Lower lobe of right lung (tissue), 2 donors: ENCODE data around the gene UBQLN1. TPM values are rescaled to one million over a fixed set of nuclear protein-coding genes. Genes with fewer than 3 reads are reported as not detected.

Experiments
- ATAC-seq, 2 donors: fragments of 200-7000 bp; cut with Tn5 transposase; one replicate each; pipeline ENCODE4 v1.9.1; 2020 to 2022; ENCODE audit warnings: mild to moderate bottlenecking in 2 of 2, moderate library complexity in 2 of 2
- DNase-seq: peaks from one replicate; pipeline ENCODE4 v3.0.0-alpha.2; 2020
- H3K27ac ChIP-seq: fragments of 200-600 bp; one replicate; pipeline ENCODE4 v1.8.0; 2022
- H3K27me3 ChIP-seq: fragments of 200-600 bp; one replicate; pipeline ENCODE4 v1.8.0; 2022; ENCODE audit warnings: low read depth
- H3K36me3 ChIP-seq: fragments of 200-600 bp; one replicate; pipeline ENCODE4 v1.8.0; 2022; ENCODE audit warnings: mild to moderate bottlenecking
- H3K4me1 ChIP-seq: fragments of 200-600 bp; one replicate; pipeline ENCODE4 v1.8.0; 2022
- H3K4me3 ChIP-seq: fragments of 200-600 bp; one replicate; pipeline ENCODE4 v1.8.0; 2022; ENCODE audit warnings: mild to moderate bottlenecking
- H3K9me3 ChIP-seq: fragments of 200-600 bp; one replicate; pipeline ENCODE4 v1.8.0; 2022
- CTCF ChIP-seq: fragments of 200-600 bp; IDR thresholded peaks from one replicate; pipeline ENCODE4 v1.8.0; 2022; ENCODE audit warnings: antibody characterized with exemption, mild to moderate bottlenecking
- intact Hi-C: fragments of 100-400 bp; cut with DNase I; formaldehyde crosslinking; loops from one replicate; pipeline ENCODE4 v1.11.0; 2022
- total RNA-seq: library from RNA; stranded (reverse); fragmentation: NEBNext Ultra II Directional; extraction: Animal tissue kit (Norgen Biotek cat#: 25700); gene quantifications from one replicate; pipeline ENCODE4 v1.2.1, GENCODE V29; 2021
- donor health status: DM: no; HTN: yes; CAD: no; lungs with severe emphysema.

Gene UBQLN1
- total RNA-seq, 1 donor from 2014 or later, result 88.4 TPM

- TF ChIP-seq CTCF, result no peak
These were observed 52.3 kb downstream of the UBQLN1 start for GRCh38 chr9:83655433-83655832.

GRCh38 chr9:83652433-83652832 lies 55.3 kb downstream of the UBQLN1 start:
- H3K27ac ChIP-seq, result no peak overlapping the region
- DNase-seq, result no peak
- intact Hi-C loops, result no loop called here
- H3K4me1 ChIP-seq, result no peaks in the 10 kb centered on the region
- no peaks in the 10 kb centered on the region for H3K27me3 ChIP-seq
- H3K36me3 ChIP-seq, result peaks cover 68% of the 10 kb centered on the region
- no peak overlapping the region for H3K4me3 ChIP-seq
- no peak for ATAC-seq
- no peaks in the 10 kb centered on the region for H3K9me3 ChIP-seq
- TF ChIP-seq CTCF, result no peak

More at GRCh38 chr9:83655433-83655832, 52.3 kb downstream of the UBQLN1 start:
- H3K4me3 ChIP-seq, result no peak overlapping the region
- no peak for ATAC-seq
- no peaks in the 10 kb centered on the region for H3K27me3 ChIP-seq
- H3K27ac ChIP-seq, result no peak overlapping the region
- intact Hi-C loops, result no loop called here
- H3K4me1 ChIP-seq, result no peaks in the 10 kb centered on the region
- DNase-seq, result no peak
- H3K36me3 ChIP-seq, result peaks cover 90% of the 10 kb centered on the region
- no peaks in the 10 kb centered on the region for H3K9me3 ChIP-seq

- intact Hi-C loops, result no loop called here
- no peak for ATAC-seq
- H3K9me3 ChIP-seq, result no peaks in the 10 kb centered on the region
- TF ChIP-seq CTCF, result no peak
- DNase-seq, result no peak
- H3K4me3 ChIP-seq, result no peak overlapping the region
- H3K36me3 ChIP-seq, result peaks cover 61% of the 10 kb centered on the region
- no peak overlapping the region for H3K27ac ChIP-seq
- H3K27me3 ChIP-seq, result no peaks in the 10 kb centered on the region
- no peaks in the 10 kb centered on the region for H3K4me1 ChIP-seq
These were observed 56.2 kb downstream of the UBQLN1 start for GRCh38 chr9:83651558-83651957.

GRCh38 chr9:83649515-83649914 lies 58.2 kb downstream of the UBQLN1 start:
- ATAC-seq (no peak), DNase-seq (no peak)
- H3K4me3 ChIP-seq, result no peak overlapping the region
- no peaks in the 10 kb centered on the region for H3K4me1 ChIP-seq
- no peak for TF ChIP-seq CTCF
- intact Hi-C loops, result no loop called here
- no peaks in the 10 kb centered on the region for H3K27me3 ChIP-seq
- no peaks in the 10 kb centered on the region for H3K9me3 ChIP-seq
- peaks cover 47% of the 10 kb centered on the region for H3K36me3 ChIP-seq
- no peak overlapping the region for H3K27ac ChIP-seq

- Histone ChIP-seq H3K4me3 (no peak overlapping the region), H3K36me3 (peaks cover 42% of the 10 kb centered on the region), H3K9me3 (no peaks in the 10 kb centered on the region), H3K27me3 (no peaks in the 10 kb centered on the region), H3K4me1 (no peaks in the 10 kb centered on the region), H3K27ac (no peak overlapping the region)
- DNase-seq (peak; percentile 73), ATAC-seq (peak; percentile 88 to 90)
- peak; percentile 73 for TF ChIP-seq CTCF
- intact Hi-C loops, result no loop called here
These were observed 58.7 kb downstream of the UBQLN1 start for GRCh38 chr9:83649080-83649479.
